Right lobe of liver (tissue), 6 donors: ENCODE data around the gene KDM8. TPM values are rescaled to one million over a fixed set of nuclear protein-coding genes. Genes with fewer than 3 reads are reported as not detected.

ENCODE experiments used
- ATAC-seq, 4 donors: fragments of 200-7000 bp; cut with Tn5 transposase; one replicate each; pipeline ENCODE4 v1.9.1; 2020; ENCODE audit warnings: mild to moderate bottlenecking in 4 of 4, moderate library complexity in 4 of 4
- DNase-seq, 3 donors: peaks; one replicate each; pipeline ENCODE4 v3.0.0-alpha.2; 2020
- H3K27ac ChIP-seq, 3 donors: fragments of 200-600 bp; one replicate each; pipeline ENCODE4 v1.8.0; 2022
- H3K27me3 ChIP-seq, 2 donors: fragments of 200-600 bp; one replicate each; pipeline ENCODE4 v1.8.0; 2022
- H3K36me3 ChIP-seq, 4 donors: fragments of 200-600 bp; sonication (generic) in 1 of 4; one replicate each; pipeline versions ENCODE4 v1.5.1 to v1.8.0; 2017 to 2022; ENCODE audit warnings: control low read depth in 1 of 4
- H3K4me1 ChIP-seq, 4 donors: fragments of 200-600 bp; sonication (generic) in 1 of 4; one replicate each; pipeline versions ENCODE4 v1.5.1 to v1.8.0; 2017 to 2022; ENCODE audit warnings: control low read depth in 1 of 4
- H3K4me3 ChIP-seq, 3 donors: fragments of 200-600 bp; one replicate each; pipeline ENCODE4 v1.8.0; 2022
- H3K9me3 ChIP-seq, 4 donors: fragments of 200-600 bp; sonication (generic) in 1 of 4; one replicate each; pipeline versions ENCODE4 v1.5.1 to v1.8.0; 2017 to 2022; ENCODE audit warnings: control low read depth in 1 of 4
- CTCF ChIP-seq, 4 donors: fragments of 200-600 bp in 3 of 4; fragments of 450-650 bp in 1 of 4; IDR thresholded peaks; one replicate each; pipeline versions ENCODE4 v1.5.1 to v1.8.0; 2016 to 2022; ENCODE audit warnings: antibody characterized with exemption in 4 of 4, mild to moderate bottlenecking in 2 of 4
- POLR2A ChIP-seq: fragments of 450-650 bp; IDR thresholded peaks from one replicate; pipeline ENCODE4 v1.6.1; 2017; ENCODE audit warnings: antibody characterized with exemption, mild to moderate bottlenecking
- WGBS: methylation state at CpG from one replicate; pipeline ENCODE4 v1.1.6; 2018; ENCODE audit warnings: low coverage, low lambda C conversion rate; ENCODE audit not compliant: insufficient coverage; ENCODE audit errors: missing lambda C conversion rate; 5-methylcytosine and 5-hydroxymethylcytosine counted together
- intact Hi-C, 2 donors: fragments of 100-400 bp; cut with DNase I; formaldehyde crosslinking; loops; one replicate each; pipeline versions ENCODE4 v1.11.2 to v1.14.1; 2022
- total RNA-seq, 6 experiments: library from RNA; depleted of rRNA in 2 of 6; stranded (reverse); fragments of >200 nt in 2 of 6; fragmentation: NEBNext Ultra II Directional in 3 of 6; extraction: Animal tissue kit (Norgen Biotek cat#: 25700) in 3 of 6; gene quantifications; one replicate each; pipeline versions ENCODE4 v1.1.0 to v1.2.4, GENCODE V29; 2016 to 2023
- donor health status: DM: no; HTN: yes; CAD: no.
- donor health status: DM: no; HTN: no; CAD: no.
- donor health status: DM: no; HTN: no; CAD: no.
- donor health status: DM: no; HTN: yes; CAD: no.
- donor health status: DM: no; HTN: yes; CAD: no.

The KDM8 gene
- total RNA-seq, 6 experiments from 2014 or later = 11.2 to 153 (median 66.7) TPM

- Histone ChIP-seq H3K4me1 (peaks cover 0 to 9% (median 3%) of the 10 kb centered on the region in 4 donors), H3K27ac (peak overlapping the region; percentile 55 to 73 (median 62)), H3K27me3 (no peaks in the 10 kb centered on the region), H3K36me3 (peaks cover 0 to 2% (median 0%) of the 10 kb centered on the region in 4 donors), H3K4me3 (no peak overlapping the region), H3K9me3 (no peaks in the 10 kb centered on the region)
- TF ChIP-seq CTCF (IDR thresholded peaks at IDR 0.05) (no peak), POLR2A (no peak)
- peak; percentile 61 to 72 (median 70) for ATAC-seq
- intact Hi-C loops = no loop called here
- 38% methylated on average over 8 of the region's 13 CpGs for WGBS
- peak in 1 of 3 donors; percentile 43 for DNase-seq
Observed at GRCh38 chr16:27242868-27243590, 39.7 kb downstream of the KDM8 start.

DNA sequence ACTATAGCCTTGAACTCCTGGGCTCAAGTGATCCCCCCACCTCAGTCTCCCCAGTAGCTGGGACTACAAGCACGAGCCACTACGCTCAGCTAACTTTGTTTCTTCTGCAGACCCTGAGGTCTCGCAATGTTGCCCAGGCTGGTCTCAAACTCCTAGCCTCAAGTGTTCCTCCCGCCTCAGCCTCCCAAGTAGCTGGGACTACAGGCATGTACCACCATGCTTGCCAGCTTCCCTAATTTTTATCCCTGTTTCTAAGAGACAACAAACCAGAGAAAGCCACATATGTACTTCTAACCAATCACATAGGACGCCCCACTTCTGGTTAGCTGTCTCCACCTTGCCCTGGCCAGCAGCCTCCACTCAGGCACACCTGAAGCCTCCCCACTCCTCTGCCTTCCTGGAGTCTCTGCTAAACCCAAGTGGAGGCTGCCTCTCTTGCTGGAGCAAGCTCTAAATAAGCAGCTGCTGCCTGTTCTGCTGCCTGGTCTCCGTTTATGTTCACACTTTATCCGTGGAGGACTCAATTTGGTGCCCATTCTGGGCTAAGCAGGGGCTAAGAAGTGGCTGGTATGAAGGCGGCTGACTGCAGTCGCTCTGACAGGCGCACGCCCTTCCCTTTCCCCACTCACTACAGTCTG, 40.5 kb downstream of the KDM8 start:
- H3K4me1 ChIP-seq = peaks cover 0 to 9% (median 3%) of the 10 kb centered on the region in 4 donors
- intact Hi-C loops = no loop called here
- TF ChIP-seq CTCF (IDR thresholded peaks at IDR 0.05) (no peak), POLR2A (no peak)
- no peak overlapping the region for H3K4me3 ChIP-seq
- H3K27ac ChIP-seq = peak overlapping the region; percentile 55 to 73 (median 62)
- 87% methylated on average over 6 of the region's 11 CpGs for WGBS
- peaks cover 0 to 2% (median 0%) of the 10 kb centered on the region in 4 donors for H3K36me3 ChIP-seq
- DNase-seq (peak in 1 of 3 donors; percentile 37), ATAC-seq (no peak)
- H3K9me3 ChIP-seq = no peaks in the 10 kb centered on the region
- no peaks in the 10 kb centered on the region for H3K27me3 ChIP-seq

- WGBS = 90% methylated on average over 7 of the region's 7 CpGs
- H3K4me3 ChIP-seq = no peak overlapping the region
- ATAC-seq = no peak
- peak overlapping the region; percentile 55 to 73 (median 62) for H3K27ac ChIP-seq
- peak in 1 of 3 donors; percentile 37 for DNase-seq
- peaks cover 0 to 2% (median 0%) of the 10 kb centered on the region in 4 donors for H3K36me3 ChIP-seq
- peaks cover 0 to 3% (median 0%) of the 10 kb centered on the region in 4 donors for H3K9me3 ChIP-seq
- no peak for TF ChIP-seq POLR2A
- no peak for TF ChIP-seq CTCF (IDR thresholded peaks at IDR 0.05)
- peaks cover 0 to 9% (median 3%) of the 10 kb centered on the region in 4 donors for H3K4me1 ChIP-seq
- intact Hi-C loops = no loop called here
- no peaks in the 10 kb centered on the region for H3K27me3 ChIP-seq
Observed at GRCh38 chr16:27244363-27244755, 41.0 kb downstream of the KDM8 start.

GRCh38 chr16:27245276-27246172, 42.2 kb downstream of the KDM8 start:
- Histone ChIP-seq H3K36me3 (peaks cover 0 to 2% (median 0%) of the 10 kb centered on the region in 4 donors), H3K4me1 (peaks cover 0 to 9% (median 3%) of the 10 kb centered on the region in 4 donors), H3K27me3 (no peaks in the 10 kb centered on the region), H3K27ac (peak overlapping the region in 2 of 3 donors; percentile 4 to 10), H3K9me3 (peaks cover 0 to 3% (median 0%) of the 10 kb centered on the region in 4 donors), H3K4me3 (no peak overlapping the region)
- intact Hi-C loops = no loop called here
- TF ChIP-seq POLR2A (no peak), CTCF (IDR thresholded peaks at IDR 0.05) (no peak)
- 59% methylated on average over 15 of the region's 19 CpGs for WGBS
- ATAC-seq (peak; percentile 7 to 22 (median 12)), DNase-seq (peak in 1 of 3 donors; percentile 33)
